ENCODE measurements around the gene TULP4.

TULP4 gene

GRCh38 chr6:158408552-158409130 is 96.4 kb downstream of the TULP4 start:
- Histone ChIP-seq H3K9ac (ENCODE audit: low read length) (no peak overlapping the region), H3K4me3 (ENCODE audit: low read length) (no peak overlapping the region), H3K4me1 (ENCODE audit: control insufficient read depth, insufficient read depth, low read length) (peaks cover 6% of the 10 kb centered on the region), H3K27me3 (ENCODE audit: control insufficient read depth, insufficient read depth, low read length) (no peaks in the 10 kb centered on the region), H3K36me3 (ENCODE audit: control insufficient read depth, insufficient read depth, low read length) (no peaks in the 10 kb centered on the region), H3K9me3 (ENCODE audit: control insufficient read depth, low read length) (no peaks in the 10 kb centered on the region)

GRCh38 chr6:158409451-158409850 is 97.2 kb downstream of the TULP4 start:
- H3K9ac ChIP-seq (ENCODE audit: low read length), result no peak overlapping the region
- no peak overlapping the region for H3K4me3 ChIP-seq (ENCODE audit: low read length)
- peaks cover 6% of the 10 kb centered on the region for H3K4me1 ChIP-seq (ENCODE audit: control insufficient read depth, insufficient read depth, low read length)
- H3K9me3 ChIP-seq (ENCODE audit: control insufficient read depth, low read length), result no peaks in the 10 kb centered on the region
- no peaks in the 10 kb centered on the region for H3K27me3 ChIP-seq (ENCODE audit: control insufficient read depth, insufficient read depth, low read length)
- no peaks in the 10 kb centered on the region for H3K36me3 ChIP-seq (ENCODE audit: control insufficient read depth, insufficient read depth, low read length)

GRCh38 chr6:158410784-158411183 is 98.5 kb downstream of the TULP4 start:
- Histone ChIP-seq H3K4me3 (ENCODE audit: low read length) (no peak overlapping the region), H3K9ac (ENCODE audit: low read length) (no peak overlapping the region), H3K36me3 (ENCODE audit: control insufficient read depth, insufficient read depth, low read length) (no peaks in the 10 kb centered on the region), H3K27me3 (ENCODE audit: control insufficient read depth, insufficient read depth, low read length) (no peaks in the 10 kb centered on the region), H3K9me3 (ENCODE audit: control insufficient read depth, low read length) (no peaks in the 10 kb centered on the region), H3K4me1 (ENCODE audit: control insufficient read depth, insufficient read depth, low read length) (peaks cover 6% of the 10 kb centered on the region)

GRCh38 chr6:158411998-158412397 is 99.7 kb downstream of the TULP4 start:
- Histone ChIP-seq H3K36me3 (ENCODE audit: control insufficient read depth, insufficient read depth, low read length) (no peaks in the 10 kb centered on the region), H3K9me3 (ENCODE audit: control insufficient read depth, low read length) (no peaks in the 10 kb centered on the region), H3K4me1 (ENCODE audit: control insufficient read depth, insufficient read depth, low read length) (peaks cover 6% of the 10 kb centered on the region), H3K9ac (ENCODE audit: low read length) (no peak overlapping the region), H3K27me3 (ENCODE audit: control insufficient read depth, insufficient read depth, low read length) (no peaks in the 10 kb centered on the region), H3K4me3 (ENCODE audit: low read length) (no peak overlapping the region)

- Histone ChIP-seq H3K4me3 (ENCODE audit: low read length) (no peak overlapping the region), H3K9me3 (ENCODE audit: control insufficient read depth, low read length) (no peaks in the 10 kb centered on the region), H3K27me3 (ENCODE audit: control insufficient read depth, insufficient read depth, low read length) (no peaks in the 10 kb centered on the region), H3K36me3 (ENCODE audit: control insufficient read depth, insufficient read depth, low read length) (no peaks in the 10 kb centered on the region), H3K9ac (ENCODE audit: low read length) (no peak overlapping the region), H3K4me1 (ENCODE audit: control insufficient read depth, insufficient read depth, low read length) (peaks cover 6% of the 10 kb centered on the region)
Observed at GRCh38 chr6:158413028-158413427, 100.8 kb downstream of the TULP4 start.

- no peaks in the 10 kb centered on the region for H3K36me3 ChIP-seq (ENCODE audit: control insufficient read depth, insufficient read depth, low read length)
- no peaks in the 10 kb centered on the region for H3K9me3 ChIP-seq (ENCODE audit: control insufficient read depth, low read length)
- H3K4me3 ChIP-seq (ENCODE audit: low read length), result no peak overlapping the region
- no peak overlapping the region for H3K9ac ChIP-seq (ENCODE audit: low read length)
- no peaks in the 10 kb centered on the region for H3K27me3 ChIP-seq (ENCODE audit: control insufficient read depth, insufficient read depth, low read length)
- H3K4me1 ChIP-seq (ENCODE audit: control insufficient read depth, insufficient read depth, low read length), result peaks cover 5% of the 10 kb centered on the region
Observed at GRCh38 chr6:158413814-158414565, 101.7 kb downstream of the TULP4 start.

- no peaks in the 10 kb centered on the region for H3K4me1 ChIP-seq (ENCODE audit: control insufficient read depth, insufficient read depth, low read length)
- H3K9me3 ChIP-seq (ENCODE audit: control insufficient read depth, low read length), result no peaks in the 10 kb centered on the region
- no peak overlapping the region for H3K9ac ChIP-seq (ENCODE audit: low read length)
- no peak overlapping the region for H3K4me3 ChIP-seq (ENCODE audit: low read length)
- no peaks in the 10 kb centered on the region for H3K27me3 ChIP-seq (ENCODE audit: control insufficient read depth, insufficient read depth, low read length)
- no peaks in the 10 kb centered on the region for H3K36me3 ChIP-seq (ENCODE audit: control insufficient read depth, insufficient read depth, low read length)
Observed at GRCh38 chr6:158414851-158415262, 102.6 kb downstream of the TULP4 start.

GRCh38 chr6:158415666-158416065 is 103.4 kb downstream of the TULP4 start:
- Histone ChIP-seq H3K27me3 (ENCODE audit: control insufficient read depth, insufficient read depth, low read length) (no peaks in the 10 kb centered on the region), H3K4me1 (ENCODE audit: control insufficient read depth, insufficient read depth, low read length) (no peaks in the 10 kb centered on the region), H3K4me3 (ENCODE audit: low read length) (no peak overlapping the region), H3K36me3 (ENCODE audit: control insufficient read depth, insufficient read depth, low read length) (no peaks in the 10 kb centered on the region), H3K9me3 (ENCODE audit: control insufficient read depth, low read length) (no peaks in the 10 kb centered on the region), H3K9ac (ENCODE audit: low read length) (no peak overlapping the region)

- no peaks in the 10 kb centered on the region for H3K27me3 ChIP-seq (ENCODE audit: control insufficient read depth, insufficient read depth, low read length)
- H3K9ac ChIP-seq (ENCODE audit: low read length), result no peak overlapping the region
- H3K9me3 ChIP-seq (ENCODE audit: control insufficient read depth, low read length), result no peaks in the 10 kb centered on the region
- no peaks in the 10 kb centered on the region for H3K4me1 ChIP-seq (ENCODE audit: control insufficient read depth, insufficient read depth, low read length)
- H3K4me3 ChIP-seq (ENCODE audit: low read length), result no peak overlapping the region
- no peaks in the 10 kb centered on the region for H3K36me3 ChIP-seq (ENCODE audit: control insufficient read depth, insufficient read depth, low read length)
Observed at GRCh38 chr6:158416883-158417759, 104.9 kb downstream of the TULP4 start.

GRCh38 chr6:158417760-158418098 is 105.5 kb downstream of the TULP4 start:
- no peaks in the 10 kb centered on the region for H3K4me1 ChIP-seq (ENCODE audit: control insufficient read depth, insufficient read depth, low read length)
- no peak overlapping the region for H3K4me3 ChIP-seq (ENCODE audit: low read length)
- no peaks in the 10 kb centered on the region for H3K9me3 ChIP-seq (ENCODE audit: control insufficient read depth, low read length)
- no peak overlapping the region for H3K9ac ChIP-seq (ENCODE audit: low read length)
- H3K27me3 ChIP-seq (ENCODE audit: control insufficient read depth, insufficient read depth, low read length), result no peaks in the 10 kb centered on the region
- H3K36me3 ChIP-seq (ENCODE audit: control insufficient read depth, insufficient read depth, low read length), result no peaks in the 10 kb centered on the region

GRCh38 chr6:158418501-158418900 is 106.2 kb downstream of the TULP4 start:
- Histone ChIP-seq H3K9ac (ENCODE audit: low read length) (no peak overlapping the region), H3K4me3 (ENCODE audit: low read length) (no peak overlapping the region), H3K4me1 (ENCODE audit: control insufficient read depth, insufficient read depth, low read length) (no peaks in the 10 kb centered on the region), H3K27me3 (ENCODE audit: control insufficient read depth, insufficient read depth, low read length) (no peaks in the 10 kb centered on the region), H3K36me3 (ENCODE audit: control insufficient read depth, insufficient read depth, low read length) (no peaks in the 10 kb centered on the region), H3K9me3 (ENCODE audit: control insufficient read depth, low read length) (no peaks in the 10 kb centered on the region)

- no peak overlapping the region for H3K9ac ChIP-seq (ENCODE audit: low read length)
- H3K27me3 ChIP-seq (ENCODE audit: control insufficient read depth, insufficient read depth, low read length), result no peaks in the 10 kb centered on the region
- no peaks in the 10 kb centered on the region for H3K36me3 ChIP-seq (ENCODE audit: control insufficient read depth, insufficient read depth, low read length)
- H3K9me3 ChIP-seq (ENCODE audit: control insufficient read depth, low read length), result no peaks in the 10 kb centered on the region
- no peak overlapping the region for H3K4me3 ChIP-seq (ENCODE audit: low read length)
- H3K4me1 ChIP-seq (ENCODE audit: control insufficient read depth, insufficient read depth, low read length), result no peaks in the 10 kb centered on the region
Observed at GRCh38 chr6:158419339-158419909, 107.2 kb downstream of the TULP4 start.

All from mucosa of stomach (tissue), 1 donor.